Hepatocyte (in vitro differentiated cells): ENCODE results near the gene PLSCR3.

Experiments used
- EZH2phosphoT487 ChIP-seq: fragments of 200-600 bp; sonication (generic); IDR thresholded peaks from one replicate; pipeline ENCODE4 v1.6.1; 2018; ENCODE audit warnings: antibody characterized with exemption, mild to moderate bottlenecking, low read depth, moderate library complexity; ENCODE audit not compliant: unreplicated experiment, severe bottlenecking
- TF ChIP-seq, protein P1 (sequence below): fragments of 200-600 bp; sonication (generic); IDR thresholded peaks from 2 replicates; pipeline ENCODE4 v1.5.1; 2016; ENCODE audit warnings: antibody characterized with exemption, mild to moderate bottlenecking; ENCODE audit not compliant: poor library complexity

GRCh38 chr17:7380855-7381683 lies 13.3 kb downstream of the PLSCR3 start, which contains the start of gene TNK1:
- TF ChIP-seq, protein P1, sequence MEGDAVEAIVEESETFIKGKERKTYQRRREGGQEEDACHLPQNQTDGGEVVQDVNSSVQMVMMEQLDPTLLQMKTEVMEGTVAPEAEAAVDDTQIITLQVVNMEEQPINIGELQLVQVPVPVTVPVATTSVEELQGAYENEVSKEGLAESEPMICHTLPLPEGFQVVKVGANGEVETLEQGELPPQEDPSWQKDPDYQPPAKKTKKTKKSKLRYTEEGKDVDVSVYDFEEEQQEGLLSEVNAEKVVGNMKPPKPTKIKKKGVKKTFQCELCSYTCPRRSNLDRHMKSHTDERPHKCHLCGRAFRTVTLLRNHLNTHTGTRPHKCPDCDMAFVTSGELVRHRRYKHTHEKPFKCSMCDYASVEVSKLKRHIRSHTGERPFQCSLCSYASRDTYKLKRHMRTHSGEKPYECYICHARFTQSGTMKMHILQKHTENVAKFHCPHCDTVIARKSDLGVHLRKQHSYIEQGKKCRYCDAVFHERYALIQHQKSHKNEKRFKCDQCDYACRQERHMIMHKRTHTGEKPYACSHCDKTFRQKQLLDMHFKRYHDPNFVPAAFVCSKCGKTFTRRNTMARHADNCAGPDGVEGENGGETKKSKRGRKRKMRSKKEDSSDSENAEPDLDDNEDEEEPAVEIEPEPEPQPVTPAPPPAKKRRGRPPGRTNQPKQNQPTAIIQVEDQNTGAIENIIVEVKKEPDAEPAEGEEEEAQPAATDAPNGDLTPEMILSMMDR: no peak
- no peak for TF ChIP-seq EZH2phosphoT487
